Stimulated activated CD4-positive, alpha-beta T cell treated with anti-CD3 and anti-CD28 coated beads, TNF-alpha, amount 100 ng/mL, for 4 hours (primary cell): ENCODE measurements around the gene NSG2.

Experiments
- DNase-seq, 3 experiments: peaks; one replicate each; pipeline ENCODE4 v3.0.0-alpha.2; 2020; ENCODE audit warnings: low read depth in 3 of 3

Gene NSG2

GRCh38 chr5:174059247-174059646 lies 13.7 kb downstream of the NSG2 start:
- DNase-seq: no peak

- no peak for DNase-seq
These were observed 17.7 kb downstream of the NSG2 start for GRCh38 chr5:174063082-174063756.

GRCh38 chr5:174064171-174064570 lies 18.7 kb downstream of the NSG2 start:
- DNase-seq: no peak

GRCh38 chr5:174065528-174066197 lies 20.2 kb downstream of the NSG2 start:
- no peak for DNase-seq

- DNase-seq: no peak
These were observed 22.0 kb downstream of the NSG2 start for GRCh38 chr5:174067499-174067898.

GRCh38 chr5:174071484-174071883 lies 26.0 kb downstream of the NSG2 start:
- no peak for DNase-seq

GRCh38 chr5:174073122-174073660 lies 27.7 kb downstream of the NSG2 start:
- no peak for DNase-seq

- no peak for DNase-seq
These were observed 28.9 kb downstream of the NSG2 start for GRCh38 chr5:174074369-174074768.

GRCh38 chr5:174078416-174078815 lies 32.9 kb downstream of the NSG2 start:
- no peak for DNase-seq

- no peak for DNase-seq
These were observed 36.8 kb downstream of the NSG2 start for GRCh38 chr5:174082286-174082685.

GRCh38 chr5:174083056-174083827 lies 37.7 kb downstream of the NSG2 start:
- no peak for DNase-seq

GRCh38 chr5:174084691-174085154 lies 39.2 kb downstream of the NSG2 start:
- no peak for DNase-seq

GRCh38 chr5:174086751-174087150 lies 41.2 kb downstream of the NSG2 start:
- DNase-seq: no peak

GRCh38 chr5:174087783-174088182 lies 42.3 kb downstream of the NSG2 start:
- no peak for DNase-seq

GRCh38 chr5:174090129-174090528 lies 44.6 kb downstream of the NSG2 start:
- DNase-seq: no peak

- no peak for DNase-seq
These were observed 47.6 kb downstream of the NSG2 start for GRCh38 chr5:174093123-174093522.

GRCh38 chr5:174094857-174095606 lies 49.5 kb downstream of the NSG2 start:
- DNase-seq: no peak

- DNase-seq: no peak
These were observed 51.1 kb downstream of the NSG2 start for GRCh38 chr5:174096619-174097018.

- no peak for DNase-seq
These were observed 52.1 kb downstream of the NSG2 start for GRCh38 chr5:174097486-174098185.

- no peak for DNase-seq
These were observed 53.2 kb downstream of the NSG2 start for GRCh38 chr5:174098694-174099093.

- no peak for DNase-seq
These were observed 55.0 kb downstream of the NSG2 start for GRCh38 chr5:174100490-174100889.
